GM12878 (cell line): ENCODE results near the gene RIT1. TPM values are rescaled to one million over a fixed set of nuclear protein-coding genes. Genes with fewer than 3 reads are reported as not detected.

Experiments used
- ATAC-seq: fragments of 200-7000 bp; cut with Tn5 transposase; 3 replicates; pipeline ENCODE4 v1.9.1; 2020; ENCODE audit warnings: mild to moderate bottlenecking, moderate library complexity
- BruUV-seq: library from RNA; stranded (reverse); fragments of 400-500 nt; replicated peaks from 2 replicates; lab custom pipeline; 2021; lab: Mats Ljungman, UMichigan
- CTCF ChIA-PET: fragments of 300-600 bp; sonication (Branson Sonifier 250); formaldehyde crosslinking; extraction: SDS; loops from one replicate; lab custom pipeline; 2021; ENCODE audit warnings: inconsistent platforms; lab: Yijun Ruan, JAX
- POLR2A ChIA-PET: fragments of 350-600 bp; formaldehyde crosslinking; extraction: SDS; loops from one replicate; lab custom pipeline; 2021; ENCODE audit warnings: inconsistent platforms; lab: Charles Lee
- RAD21 ChIA-PET: fragments of 300-600 bp; sonication (Branson Sonifier 250); formaldehyde crosslinking; loops from one replicate; lab custom pipeline; 2023; ENCODE audit warnings: antibody characterized with exemption; ENCODE audit not compliant: unreplicated experiment; lab: Charles Lee
- SMC1A ChIA-PET: fragments of 300-600 bp; sonication (Branson Sonifier 250); formaldehyde crosslinking; loops from one replicate; lab custom pipeline; 2023; ENCODE audit not compliant: unreplicated experiment, uncharacterized antibody; lab: Charles Lee
- DNase-seq: peaks from one replicate; pipeline ENCODE4 v3.0.0-alpha.2; 2011; ENCODE audit warnings: low read depth, low spot score
- FAIRE-seq: peaks from 3 replicates; lab custom pipeline; 2011; peaks lifted over from hg19 to GRCh38; lab: Jason Lieb, UNC
- H2AFZ ChIP-seq: 2 replicates; pipeline ENCODE4 v1.6.0; 2011; ENCODE audit warnings: low read depth, low read length, control low read depth; ENCODE audit not compliant: control insufficient read depth
- H3K27ac ChIP-seq: 2 replicates; pipeline ENCODE4 v1.5.1; 2011; ENCODE audit warnings: control low read depth; ENCODE audit not compliant: control insufficient read depth, insufficient read depth
- H3K27me3 ChIP-seq, 2 experiments: replicated peaks in 1 of 2; 2 replicates each; pipeline versions ENCODE4 v1.6.0 to v1.6.1; 2011; ENCODE audit warnings: low read length in 1 of 2; ENCODE audit not compliant: control insufficient read depth in 2 of 2, insufficient read depth in 2 of 2
- H3K36me3 ChIP-seq, 2 experiments: 2 replicates each; pipeline ENCODE4 v1.5.1; 2011; ENCODE audit warnings: low read length in 1 of 2; ENCODE audit not compliant: control insufficient read depth in 2 of 2, insufficient read depth in 2 of 2
- H3K4me1 ChIP-seq: 2 replicates; pipeline ENCODE4 v1.6.1; 2011; ENCODE audit warnings: mild to moderate bottlenecking, low read length, moderate library complexity, mixed read lengths; ENCODE audit not compliant: control insufficient read depth, insufficient read depth
- H3K4me2 ChIP-seq: 2 replicates; pipeline ENCODE4 v1.6.0; 2011; ENCODE audit warnings: control low read depth; ENCODE audit not compliant: control insufficient read depth, insufficient read depth
- H3K4me3 ChIP-seq: fragments of 200-600 bp; sonication (generic); 2 replicates; pipeline ENCODE4 v1.5.1; 2016
- H3K79me2 ChIP-seq: 2 replicates; pipeline ENCODE4 v1.6.0; 2011; ENCODE audit warnings: low read length; ENCODE audit not compliant: control insufficient read depth, insufficient read depth
- H3K9ac ChIP-seq: 2 replicates; pipeline ENCODE4 v1.8.0; 2011; ENCODE audit warnings: low read length, control low read depth, mixed read lengths; ENCODE audit not compliant: control insufficient read depth, insufficient read depth
- H3K9me3 ChIP-seq: replicated peaks from 3 replicates; pipeline ENCODE4 v1.5.1; 2011; ENCODE audit warnings: mild to moderate bottlenecking, low read length; ENCODE audit not compliant: control insufficient read depth, insufficient read depth
- H4K20me1 ChIP-seq: 2 replicates; pipeline ENCODE4 v1.6.0; 2011; ENCODE audit not compliant: control insufficient read depth, insufficient read depth
- BCLAF1 ChIP-seq: fragments of 450-650 bp; IDR thresholded peaks from 2 replicates; pipeline ENCODE4 v1.6.1; 2017; ENCODE audit warnings: antibody characterized with exemption, mild to moderate bottlenecking, moderate library complexity
- KAT2A ChIP-seq: conservative IDR thresholded peaks from 2 replicates; pipeline ENCODE4 v1.6.1; 2011; ENCODE audit warnings: low read depth, low read length; ENCODE audit not compliant: control insufficient read depth
- PAX8 ChIP-seq: fragments of 450-650 bp; IDR thresholded peaks from 2 replicates; pipeline ENCODE4 v1.6.1; 2017; ENCODE audit warnings: mild to moderate bottlenecking, moderate library complexity
- SUPT20H ChIP-seq: IDR thresholded peaks from 2 replicates; pipeline ENCODE4 v1.6.1; 2011; ENCODE audit warnings: low read depth, mild to moderate bottlenecking, low read length, moderate library complexity, borderline replicate concordance; ENCODE audit not compliant: control insufficient read depth
- USF2 ChIP-seq: IDR thresholded peaks from 2 replicates; pipeline ENCODE4 v1.6.1; 2011; ENCODE audit warnings: low read depth, low read length, improper control_type of control experiment, borderline replicate concordance
- WGBS: methylation state at CpG from one replicate; pipeline ENCODE4 v1.1.6; 2016; ENCODE audit warnings: low lambda C conversion rate; ENCODE audit not compliant: insufficient replicate concordance, insufficient coverage; ENCODE audit errors: missing lambda C conversion rate; 5-methylcytosine and 5-hydroxymethylcytosine counted together
- in situ Hi-C: fragments of 300-500 bp; cut with MboI; formaldehyde crosslinking; loops from 9 replicates; pipeline ENCODE4 v1.14.3; 2018; ENCODE audit warnings: mixed read lengths
- intact Hi-C: fragments of 100-400 bp; cut with micrococcal nuclease; formaldehyde crosslinking; loops from one replicate; pipeline ENCODE4 v1.14.2; 2022; ENCODE audit not compliant: unreplicated experiment
- polyA plus RNA-seq, 11 experiments: library from polyadenylated mRNA; depleted of rRNA in 4 of 11; unstranded in 6 of 11; stranded (reverse) in 5 of 11; fragments of >200 nt; fragmentation: Nextera tagmentation in 4 of 11; fragmentation: Illumina TruSeq in 1 of 11; extraction: Ambion mirVana in 4 of 11; extraction: Trizol in 1 of 11; gene quantifications; 1 replicate in 1 of 11; 2 replicates in 10 of 11; pipeline versions ENCODE4 v1.2.1 to v1.2.3, GENCODE V29; 2011 to 2016; ENCODE audit warnings: inconsistent platforms in 2 of 11, missing spikeins in 2 of 11, low read depth in 1 of 11
- total RNA-seq, 4 experiments: library from RNA; depleted of rRNA in 3 of 4; stranded (reverse); fragments of >200 nt in 3 of 4; fragmentation: Illumina TruSeq in 1 of 4; extraction: Trizol in 1 of 4; gene quantifications; 2 replicates each; pipeline versions ENCODE4 v1.2.1 to v1.2.3, GENCODE V29; 2013 to 2021

Gene RIT1
- total and polyA plus RNA-seq, 10 of the 15 experiments (the other 5 are each of a cell fraction or from before 2014, with no cell fraction given) = 6.8 to 61.5 (median 13.7) TPM

- H3K4me2 ChIP-seq = no peak overlapping the region
- in situ Hi-C loops (no loop called here), intact Hi-C loops (no loop called here)
- H3K79me2 ChIP-seq = no peaks in the 10 kb centered on the region
- ATAC-seq (no peak), DNase-seq (no peak), FAIRE-seq (no peak)
- POLR2A ChIA-PET = interaction anchor here (0.5 to 1.6 kb wide), 3 partner anchors 13 to 61 kb away, joined by 3 to 5 read pairs (median 4); partner anchors contain the start of gene SYT11
- no peaks in the 10 kb centered on the region for H3K27me3 ChIP-seq
- no peaks in the 10 kb centered on the region for H3K9me3 ChIP-seq
- SMC1A ChIA-PET = interaction anchor here (1.2 to 1.9 kb wide), 2 partner anchors 10 to 11 kb away, joined by 3 to 8 read pairs; no protein-coding TSS in a partner anchor
- no peak overlapping the region for H2AFZ ChIP-seq
- CTCF ChIA-PET = interaction anchor here (1.2 to 1.5 kb wide), 3 partner anchors 11 to 20 kb away, joined by 3 to 5 read pairs (median 4); no protein-coding TSS in a partner anchor
- no peaks in the 10 kb centered on the region for H4K20me1 ChIP-seq
- no peak overlapping the region for H3K4me3 ChIP-seq
- H3K9ac ChIP-seq = no peak overlapping the region
- no peak for TF ChIP-seq SUPT20H
- TF ChIP-seq BCLAF1 = no peak
- TF ChIP-seq USF2 = no peak
- TF ChIP-seq KAT2A = no peak
- no peak for TF ChIP-seq PAX8
- no TSS peak for BruUV-seq
- RAD21 ChIA-PET = interaction anchor here (0.6 kb wide), 2 partner anchors 66 to 117 kb away, joined by 3 read pairs; no protein-coding TSS in a partner anchor
- no peak overlapping the region for H3K27ac ChIP-seq
- peaks cover 0 to 1% of the 10 kb centered on the region in 2 experiments; a peak in 2 of 4 replicates for H3K36me3 ChIP-seq
- 99% methylated on average over 5 of the region's 5 CpGs for WGBS
- H3K4me1 ChIP-seq = no peaks in the 10 kb centered on the region
Observed at GRCh38 chr1:155872527-155872926, 38.6 kb downstream of the RIT1 start.
